ENCODE results near the gene LRFN2.

DNA sequence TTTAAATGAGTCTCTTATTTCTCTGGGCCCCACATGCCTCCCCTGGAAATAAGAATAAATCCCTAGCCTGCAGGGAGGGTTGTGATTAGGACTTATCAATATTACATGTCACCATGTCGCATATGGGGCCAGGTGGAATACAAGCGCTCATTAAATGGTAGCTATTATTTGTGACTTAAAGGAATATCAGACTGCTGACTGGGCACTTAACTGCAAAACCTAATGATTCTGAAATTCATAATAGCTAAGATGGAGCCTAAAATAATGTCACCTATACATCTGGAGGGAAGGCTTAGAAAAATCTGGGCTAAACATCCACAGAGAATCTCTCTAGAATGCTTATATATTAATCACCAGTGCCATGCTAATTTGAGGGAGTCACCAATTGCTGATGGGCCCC, 106.5 kb downstream of the LRFN2 start:
- TF ChIP-seq, protein P1, sequence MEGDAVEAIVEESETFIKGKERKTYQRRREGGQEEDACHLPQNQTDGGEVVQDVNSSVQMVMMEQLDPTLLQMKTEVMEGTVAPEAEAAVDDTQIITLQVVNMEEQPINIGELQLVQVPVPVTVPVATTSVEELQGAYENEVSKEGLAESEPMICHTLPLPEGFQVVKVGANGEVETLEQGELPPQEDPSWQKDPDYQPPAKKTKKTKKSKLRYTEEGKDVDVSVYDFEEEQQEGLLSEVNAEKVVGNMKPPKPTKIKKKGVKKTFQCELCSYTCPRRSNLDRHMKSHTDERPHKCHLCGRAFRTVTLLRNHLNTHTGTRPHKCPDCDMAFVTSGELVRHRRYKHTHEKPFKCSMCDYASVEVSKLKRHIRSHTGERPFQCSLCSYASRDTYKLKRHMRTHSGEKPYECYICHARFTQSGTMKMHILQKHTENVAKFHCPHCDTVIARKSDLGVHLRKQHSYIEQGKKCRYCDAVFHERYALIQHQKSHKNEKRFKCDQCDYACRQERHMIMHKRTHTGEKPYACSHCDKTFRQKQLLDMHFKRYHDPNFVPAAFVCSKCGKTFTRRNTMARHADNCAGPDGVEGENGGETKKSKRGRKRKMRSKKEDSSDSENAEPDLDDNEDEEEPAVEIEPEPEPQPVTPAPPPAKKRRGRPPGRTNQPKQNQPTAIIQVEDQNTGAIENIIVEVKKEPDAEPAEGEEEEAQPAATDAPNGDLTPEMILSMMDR (IDR thresholded peaks at IDR 0.05), result no peak
- TF ChIP-seq EZH2 (IDR thresholded peaks at IDR 0.05; ENCODE audit: borderline replicate concordance, insufficient read depth, low read depth, low read length, poor library complexity, severe bottlenecking), result no peak
